Activated CD8-positive, alpha-beta memory T cell treated with anti-CD3 and anti-CD28 coated beads, Interleukin-2, amount 50 U/mL, for 1 hour (primary cell): Measurements from ENCODE around the gene TRIM66.

Experiments
- DNase-seq: peaks from one replicate; pipeline ENCODE4 v3.0.0-alpha.2; 2020; ENCODE audit errors: extremely low read depth

The TRIM66 gene

GRCh38 chr11:8715501-8715900 is 33.0 kb upstream of the TRIM66 start:
- no peak for DNase-seq

- no peak for DNase-seq
Observed at GRCh38 chr11:8714622-8715225, 32.3 kb upstream of the TRIM66 start.

GRCh38 chr11:8713760-8714454 is 31.4 kb upstream of the TRIM66 start:
- DNase-seq = no peak

GRCh38 chr11:8712506-8712905 is 30.0 kb upstream of the TRIM66 start:
- DNase-seq = no peak

GRCh38 chr11:8711895-8712442 is 29.5 kb upstream of the TRIM66 start:
- DNase-seq = no peak

- DNase-seq = no peak
Observed at GRCh38 chr11:8709777-8710176, 27.3 kb upstream of the TRIM66 start.

GRCh38 chr11:8709002-8709672 is 26.7 kb upstream of the TRIM66 start:
- DNase-seq = no peak

GRCh38 chr11:8707541-8708191 is 25.2 kb upstream of the TRIM66 start:
- DNase-seq = no peak

GRCh38 chr11:8706673-8707432 is 24.4 kb upstream of the TRIM66 start:
- no peak for DNase-seq

GRCh38 chr11:8705146-8705545 is 22.7 kb upstream of the TRIM66 start:
- DNase-seq = no peak

- no peak for DNase-seq
Observed at GRCh38 chr11:8704136-8704535, 21.7 kb upstream of the TRIM66 start.

GRCh38 chr11:8702598-8702915 is 20.1 kb upstream of the TRIM66 start:
- no peak for DNase-seq

- DNase-seq = no peak
Observed at GRCh38 chr11:8701891-8702597, 19.6 kb upstream of the TRIM66 start.

- DNase-seq = no peak
Observed at GRCh38 chr11:8699903-8700302, 17.4 kb upstream of the TRIM66 start.

- DNase-seq = no peak
Observed at GRCh38 chr11:8698917-8699441, 16.5 kb upstream of the TRIM66 start.

GRCh38 chr11:8698379-8698851 is 15.9 kb upstream of the TRIM66 start:
- no peak for DNase-seq

GRCh38 chr11:8697054-8697453 is 14.6 kb upstream of the TRIM66 start:
- no peak for DNase-seq

GRCh38 chr11:8694137-8694536 is 11.7 kb upstream of the TRIM66 start:
- DNase-seq = no peak

GRCh38 chr11:8693555-8693954 is 11.1 kb upstream of the TRIM66 start:
- DNase-seq = no peak

GRCh38 chr11:8693010-8693551 is 10.6 kb upstream of the TRIM66 start:
- no peak for DNase-seq
